ENCODE data around the gene FGFR4.

FGFR4 gene

DNA sequence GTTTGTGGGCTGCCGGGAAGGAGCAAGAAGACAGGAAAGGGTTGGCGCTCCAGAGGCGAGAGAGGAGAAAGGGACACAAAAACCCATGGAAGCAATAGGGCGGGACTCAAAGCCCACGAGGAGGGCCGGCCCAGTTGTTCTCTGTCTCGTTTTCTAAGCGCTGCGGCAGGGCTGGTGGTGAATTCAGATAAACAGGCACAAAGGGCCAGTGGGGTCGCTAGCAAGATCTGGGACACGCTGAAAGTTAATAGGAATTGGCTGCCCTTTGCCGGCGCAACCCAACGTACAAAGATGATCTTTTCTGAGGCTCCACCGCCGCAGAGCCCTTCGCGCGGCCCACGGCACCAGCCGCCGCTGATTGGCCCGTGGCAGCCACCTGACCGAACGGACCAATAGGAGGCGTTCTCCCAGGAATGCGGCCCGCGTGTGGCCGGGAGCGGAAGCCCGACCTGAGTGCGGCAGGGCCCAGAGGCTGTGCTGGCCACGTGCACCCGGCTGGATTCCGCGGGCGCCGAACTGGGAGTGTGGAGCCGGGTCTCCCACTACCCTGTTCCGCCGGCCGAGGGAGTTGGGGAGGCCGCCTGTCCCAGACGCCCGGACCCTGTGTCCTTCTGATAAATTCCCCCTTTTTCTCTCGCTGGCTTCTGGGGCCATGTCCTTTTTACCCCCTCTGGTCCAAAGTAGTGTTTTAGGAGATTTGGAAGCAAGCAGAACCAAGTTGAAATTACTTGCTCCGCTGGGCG is 30.1 kb downstream of the FGFR4 start:
- no peaks in the 10 kb centered on the region for H3K79me2 ChIP-seq (ENCODE audit: low read length)
- H3K4me3 ChIP-seq (ENCODE audit: low read length): no peak overlapping the region
- H3K4me2 ChIP-seq (ENCODE audit: low read length): no peak overlapping the region
- no peak overlapping the region for H2AFZ ChIP-seq (ENCODE audit: low read depth, low read length)
- no peaks in the 10 kb centered on the region for H4K20me1 ChIP-seq (ENCODE audit: insufficient read depth, low read length)
- 0 out of 2 replicates have a peak, but pooled peaks cover under 1% of the 10 kb centered on the region for H3K4me1 ChIP-seq (ENCODE audit: low read length)
- no peak for TF ChIP-seq EZH2phosphoT487 (IDR thresholded peaks at IDR 0.05; ENCODE audit: low read depth)
- no peak for TF ChIP-seq CTCF (IDR thresholded peaks at IDR 0.05; ENCODE audit: low read depth, low read length)
- no peak overlapping the region for H3K9ac ChIP-seq (ENCODE audit: low read length)
- no peak overlapping the region for H3K27ac ChIP-seq (ENCODE audit: low read length)
- no peaks in the 10 kb centered on the region for H3K36me3 ChIP-seq (replicated peaks; ENCODE audit: low read depth, low read length)
- no peaks in the 10 kb centered on the region for H3K27me3 ChIP-seq (ENCODE audit: low read depth, low read length)
- H3K9me3 ChIP-seq (ENCODE audit: insufficient read depth, low read length): no peaks in the 10 kb centered on the region

- no peaks in the 10 kb centered on the region for H3K9me3 ChIP-seq (ENCODE audit: insufficient read depth, low read length)
- H4K20me1 ChIP-seq (ENCODE audit: insufficient read depth, low read length): no peaks in the 10 kb centered on the region
- no peak overlapping the region for H3K27ac ChIP-seq (ENCODE audit: low read length)
These were observed 30.8 kb downstream of the FGFR4 start for GRCh38 chr5:177117441-177118045.

DNA sequence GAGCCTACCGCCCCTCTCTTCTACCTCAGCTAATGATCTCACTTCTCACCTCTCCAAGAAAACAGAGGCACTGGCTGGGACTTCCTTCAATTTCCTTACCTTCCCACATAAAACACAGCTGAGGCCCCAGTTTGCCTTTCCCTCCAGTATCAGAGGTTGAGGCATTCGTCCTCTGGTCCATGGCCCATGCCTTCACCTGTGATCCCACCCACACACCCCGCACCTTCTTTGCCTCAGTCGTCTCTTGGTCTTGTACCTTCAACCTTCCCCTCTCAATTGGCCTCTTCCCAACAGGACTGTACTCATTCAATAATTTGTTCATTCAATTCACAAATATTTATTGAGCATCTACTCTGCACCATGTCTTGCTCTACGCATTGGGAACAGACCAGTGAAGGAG is 35.9 kb downstream of the FGFR4 start:
- Histone ChIP-seq H3K9me3 (ENCODE audit: insufficient read depth, low read length) (no peaks in the 10 kb centered on the region), H2AFZ (ENCODE audit: low read depth, low read length) (no peak overlapping the region), H4K20me1 (ENCODE audit: insufficient read depth, low read length) (no peaks in the 10 kb centered on the region), H3K27ac (ENCODE audit: low read length) (no peak overlapping the region), H3K79me2 (ENCODE audit: low read length) (no peaks in the 10 kb centered on the region), H3K36me3 (replicated peaks; ENCODE audit: low read depth, low read length) (no peaks in the 10 kb centered on the region), H3K4me2 (ENCODE audit: low read length) (no peak overlapping the region), H3K27me3 (ENCODE audit: low read depth, low read length) (no peaks in the 10 kb centered on the region), H3K4me3 (ENCODE audit: low read length) (no peak overlapping the region), H3K4me1 (ENCODE audit: low read length) (peaks cover 8% of the 10 kb centered on the region), H3K9ac (ENCODE audit: low read length) (no peak overlapping the region)
- TF ChIP-seq CTCF (IDR thresholded peaks at IDR 0.05; ENCODE audit: low read depth, low read length) (no peak), EZH2phosphoT487 (IDR thresholded peaks at IDR 0.05; ENCODE audit: low read depth) (no peak)

More at GRCh38 chr5:177117441-177118045, 30.8 kb downstream of the FGFR4 start:
- Histone ChIP-seq H3K79me2 (ENCODE audit: low read length) (no peaks in the 10 kb centered on the region), H3K4me1 (ENCODE audit: low read length) (no peaks in the 10 kb centered on the region), H3K27me3 (ENCODE audit: low read depth, low read length) (no peaks in the 10 kb centered on the region), H3K36me3 (replicated peaks; ENCODE audit: low read depth, low read length) (no peaks in the 10 kb centered on the region), H2AFZ (ENCODE audit: low read depth, low read length) (no peak overlapping the region), H3K9ac (ENCODE audit: low read length) (no peak overlapping the region), H3K4me2 (ENCODE audit: low read length) (no peak overlapping the region), H3K4me3 (ENCODE audit: low read length) (no peak overlapping the region)
- TF ChIP-seq CTCF (IDR thresholded peaks at IDR 0.05; ENCODE audit: low read depth, low read length): no peak
- TF ChIP-seq EZH2phosphoT487 (IDR thresholded peaks at IDR 0.05; ENCODE audit: low read depth): no peak

- Histone ChIP-seq H4K20me1 (ENCODE audit: insufficient read depth, low read length) (no peaks in the 10 kb centered on the region), H3K9ac (ENCODE audit: low read length) (no peak overlapping the region), H3K79me2 (ENCODE audit: low read length) (no peaks in the 10 kb centered on the region), H3K4me1 (ENCODE audit: low read length) (peaks cover 8% of the 10 kb centered on the region), H3K4me3 (ENCODE audit: low read length) (no peak overlapping the region), H3K4me2 (ENCODE audit: low read length) (peak overlapping the region; percentile 5; the same call in 1 of the 2 replicates), H2AFZ (ENCODE audit: low read depth, low read length) (0 out of 2 replicates have a peak overlapping the region, but pooled peaks have one; percentile 77), H3K9me3 (ENCODE audit: insufficient read depth, low read length) (no peaks in the 10 kb centered on the region), H3K27ac (ENCODE audit: low read length) (no peak overlapping the region), H3K36me3 (replicated peaks; ENCODE audit: low read depth, low read length) (no peaks in the 10 kb centered on the region), H3K27me3 (ENCODE audit: low read depth, low read length) (no peaks in the 10 kb centered on the region)
- TF ChIP-seq CTCF (IDR thresholded peaks at IDR 0.05; ENCODE audit: low read depth, low read length) (no peak), EZH2phosphoT487 (IDR thresholded peaks at IDR 0.05; ENCODE audit: low read depth) (no peak)
These were observed 37.2 kb downstream of the FGFR4 start for GRCh38 chr5:177123789-177124485.
